ENCODE data around the gene SEMA4D.
A peak's percentile ranks its signal among the peaks of the same experiment; 100 is the strongest.
"Not testable (repeated sequence)": the region's sequence is repeated elsewhere in the genome, so short reads cannot be mapped to it uniquely, and the experiment has no call there.

SEMA4D gene

DNA sequence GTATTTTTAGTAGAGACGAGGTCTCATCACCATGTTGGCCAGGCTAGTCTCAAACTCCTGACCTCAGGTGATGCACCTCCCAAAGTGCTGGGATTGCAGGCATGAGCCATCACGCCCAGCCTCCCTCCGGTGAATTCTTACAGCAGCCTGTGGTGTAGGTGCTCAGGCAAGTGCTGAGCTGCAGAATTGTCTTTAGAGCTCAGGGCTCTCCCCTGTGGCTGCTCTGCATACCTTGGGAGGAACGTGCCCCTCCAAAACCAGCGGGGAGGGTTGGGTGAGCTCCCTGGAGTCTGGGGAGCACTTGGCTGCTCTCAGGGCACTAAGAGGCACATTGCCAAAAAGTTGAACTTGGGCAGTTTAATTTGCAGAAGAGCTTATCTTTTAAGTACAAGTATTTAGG, 150.3 kb downstream of the SEMA4D start:
- DNase-seq, result no peak

DNA sequence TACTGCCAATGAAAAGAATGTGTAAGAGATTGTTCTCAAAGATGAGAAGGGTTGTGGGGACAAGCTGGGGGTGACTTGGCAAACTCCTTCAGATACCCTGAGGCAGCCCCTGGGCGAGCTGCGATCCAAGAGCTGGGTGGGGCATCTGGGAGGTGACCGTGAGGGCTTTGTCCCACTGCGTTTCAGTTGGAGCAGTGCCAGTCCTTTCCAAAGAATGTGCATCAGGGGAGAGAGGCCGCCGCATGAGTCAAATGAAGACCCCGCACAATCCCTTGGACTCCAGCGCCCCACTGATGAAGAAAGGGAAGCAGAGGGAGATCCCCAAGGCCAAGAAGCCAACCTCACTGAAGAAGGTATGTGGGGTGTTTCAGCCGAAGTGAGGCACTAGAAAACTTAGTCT, 151.2 kb downstream of the SEMA4D start:
- DNase-seq, result no peak

DNA sequence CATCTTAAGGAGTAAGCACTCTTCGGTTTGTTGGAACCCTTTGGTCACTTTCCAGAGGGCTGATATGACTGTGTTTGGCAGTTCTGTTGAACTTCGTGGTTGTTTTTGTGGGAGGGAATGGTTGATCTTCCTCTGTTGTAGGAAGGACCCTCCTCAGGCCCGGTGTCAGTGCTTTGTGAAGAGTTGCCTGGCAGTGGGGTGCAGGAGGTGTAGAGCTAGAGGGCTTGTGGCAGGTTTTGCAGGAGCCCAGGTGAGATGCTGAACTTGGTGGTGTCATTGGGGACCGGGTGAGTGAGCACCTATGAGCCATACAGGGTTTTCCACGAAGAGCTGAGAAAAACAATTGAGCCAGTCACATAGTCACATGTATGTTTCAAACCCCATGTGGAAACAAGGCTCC, 152.4 kb downstream of the SEMA4D start:
- no peak for DNase-seq

DNA sequence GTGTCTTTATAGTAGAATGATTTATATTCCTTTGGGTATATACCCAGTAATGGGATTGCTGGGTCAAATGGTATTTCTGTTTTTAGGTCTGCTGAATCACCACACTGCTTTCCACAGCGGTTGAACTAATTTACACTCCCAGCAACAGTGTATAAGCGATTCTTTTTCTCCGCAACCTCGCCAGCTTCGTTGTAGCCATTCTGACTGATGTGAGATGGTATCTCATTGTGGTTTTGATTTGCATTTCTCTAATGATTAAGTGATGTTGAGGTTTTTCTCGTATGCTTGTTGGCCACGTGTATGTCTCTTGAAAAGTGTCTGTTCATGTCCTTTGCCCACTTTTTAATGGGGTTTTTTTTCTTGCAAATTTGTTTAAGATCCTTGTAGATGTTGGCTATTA, 154.1 kb downstream of the SEMA4D start:
- not testable (repeated sequence) for DNase-seq

DNA sequence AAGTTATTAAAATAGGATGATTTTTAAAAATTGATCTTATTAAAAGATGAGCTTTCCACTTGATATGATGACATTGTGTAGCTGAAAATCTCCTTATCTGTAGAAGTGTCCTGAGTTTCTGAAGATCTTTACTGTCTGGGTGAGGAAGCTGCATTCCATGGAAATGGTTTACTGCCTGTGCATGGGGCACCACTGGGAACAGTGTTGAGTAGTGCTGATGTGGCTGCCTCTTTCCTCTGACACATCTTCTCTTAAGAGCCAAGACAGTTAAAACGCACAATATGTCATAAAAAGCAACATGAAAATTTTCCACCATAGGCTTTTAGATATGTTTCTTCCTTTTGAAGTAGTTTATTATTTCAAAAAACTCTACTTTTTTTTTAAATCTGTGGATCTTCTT, 155.0 kb downstream of the SEMA4D start:
- DNase-seq, result no peak

DNA sequence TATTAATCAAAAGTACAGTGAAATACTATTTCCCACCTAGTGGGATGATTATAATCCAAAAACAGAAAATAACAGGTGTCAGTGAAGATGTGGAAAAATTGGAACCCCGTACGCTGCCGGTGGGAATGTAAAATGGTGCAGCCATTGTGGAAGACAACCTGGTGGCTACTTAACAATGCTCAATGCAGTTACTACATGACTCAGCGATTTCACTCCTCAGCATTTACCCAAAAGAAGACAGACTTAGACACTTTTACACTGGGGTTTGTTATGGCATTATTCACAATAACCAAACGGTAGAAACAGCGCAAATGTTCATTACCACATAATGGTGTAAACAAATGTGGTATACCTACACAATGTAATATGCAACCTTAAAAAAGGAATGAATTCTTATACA, 155.7 kb downstream of the SEMA4D start:
- no peak for DNase-seq

DNA sequence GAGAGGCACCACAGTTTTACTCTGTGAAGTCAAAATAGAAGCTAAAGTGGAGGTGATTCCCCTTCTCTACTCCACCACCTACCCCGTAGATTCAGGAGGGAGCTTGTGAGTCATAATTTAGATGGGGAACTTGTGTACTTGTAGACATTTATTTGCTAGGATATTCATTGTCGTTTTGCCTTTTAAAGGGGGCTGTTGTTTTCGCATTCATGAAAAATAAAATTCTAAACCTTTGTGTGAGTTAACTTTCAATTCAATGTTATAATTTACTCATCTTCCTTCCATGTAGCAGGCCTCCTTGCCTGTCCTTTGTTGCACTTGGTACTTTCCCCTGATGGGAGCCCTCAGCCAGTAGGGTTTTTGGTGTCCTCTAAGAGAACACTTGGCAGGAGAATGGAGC, 157.6 kb downstream of the SEMA4D start:
- DNase-seq, result no peak

DNA sequence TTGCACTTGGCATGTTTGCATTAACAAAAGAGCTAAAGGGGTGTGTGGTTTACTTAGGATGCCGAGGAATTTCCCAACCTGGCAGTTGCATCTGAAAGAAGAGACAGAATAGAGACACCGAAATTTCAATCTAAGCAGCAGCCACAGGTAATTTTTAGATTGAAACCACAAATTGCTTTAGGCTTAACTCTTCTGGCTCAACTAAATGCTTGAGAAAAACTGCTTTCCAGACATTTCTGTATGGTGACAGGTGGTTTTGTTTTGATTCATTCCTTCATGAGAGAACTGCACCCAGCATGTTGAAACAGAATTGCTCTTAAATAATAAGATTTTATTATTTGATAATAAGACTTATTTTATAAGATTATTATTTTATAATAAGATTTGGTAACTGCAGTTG, 158.1 kb downstream of the SEMA4D start:
- DNase-seq, result no peak

DNA sequence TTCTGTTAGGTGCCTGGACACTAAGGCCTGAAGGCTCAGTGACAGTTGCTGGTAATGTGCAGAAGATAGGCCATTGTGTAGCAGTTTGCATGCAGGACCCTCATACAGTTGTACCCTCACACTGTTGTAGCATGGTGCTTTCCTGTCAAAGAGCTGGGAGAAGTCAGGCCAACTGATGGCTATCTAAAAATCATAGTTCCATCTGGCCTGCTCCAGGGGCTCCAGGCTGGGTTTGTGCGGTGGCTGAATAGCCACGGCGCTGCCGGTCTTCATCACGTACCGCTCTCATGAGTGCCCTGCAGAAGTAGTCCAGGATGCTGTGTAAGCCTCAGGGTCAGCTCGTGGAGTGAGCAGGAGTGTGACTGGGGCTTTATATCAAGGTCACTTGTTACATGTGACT, 167.4 kb downstream of the SEMA4D start:
- DNase-seq, result no peak

DNA sequence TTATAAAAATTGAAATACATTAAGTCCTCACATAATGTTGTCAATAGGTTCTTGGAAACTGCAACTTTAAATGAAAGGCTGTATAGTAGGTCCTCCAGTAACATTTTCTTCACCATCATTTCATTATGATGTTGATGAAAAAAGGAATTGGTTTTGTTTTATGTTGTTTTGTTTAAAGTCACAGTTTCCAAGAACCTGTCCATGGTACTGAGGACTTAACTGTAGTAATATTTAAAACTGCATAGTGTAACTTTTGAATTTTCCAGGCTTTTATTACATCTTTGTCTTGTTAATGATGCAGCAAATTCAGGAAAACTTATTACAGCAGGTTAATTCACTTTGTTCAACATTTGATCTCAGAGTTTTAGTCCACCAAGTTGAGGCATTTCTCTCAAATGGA, 168.0 kb downstream of the SEMA4D start:
- DNase-seq, result no peak

DNA sequence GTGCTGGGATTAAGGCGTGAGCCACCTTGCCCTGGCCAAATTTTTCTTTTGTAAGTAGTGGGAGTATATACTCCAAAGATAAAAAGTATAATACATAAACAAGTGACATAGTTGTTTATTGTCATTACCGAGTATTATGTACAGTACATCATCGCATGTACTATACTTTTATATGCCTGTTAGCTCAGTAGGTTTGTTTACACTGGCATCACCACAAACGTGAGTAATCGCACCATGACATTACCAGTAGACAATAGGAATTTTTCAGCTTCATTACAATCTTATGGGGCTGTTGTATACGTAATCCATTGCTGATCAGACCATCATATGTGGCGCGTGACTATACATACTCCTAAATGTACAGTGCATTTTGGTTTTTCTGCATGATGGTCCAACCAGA, 169.8 kb downstream of the SEMA4D start:
- DNase-seq, result no peak

DNA sequence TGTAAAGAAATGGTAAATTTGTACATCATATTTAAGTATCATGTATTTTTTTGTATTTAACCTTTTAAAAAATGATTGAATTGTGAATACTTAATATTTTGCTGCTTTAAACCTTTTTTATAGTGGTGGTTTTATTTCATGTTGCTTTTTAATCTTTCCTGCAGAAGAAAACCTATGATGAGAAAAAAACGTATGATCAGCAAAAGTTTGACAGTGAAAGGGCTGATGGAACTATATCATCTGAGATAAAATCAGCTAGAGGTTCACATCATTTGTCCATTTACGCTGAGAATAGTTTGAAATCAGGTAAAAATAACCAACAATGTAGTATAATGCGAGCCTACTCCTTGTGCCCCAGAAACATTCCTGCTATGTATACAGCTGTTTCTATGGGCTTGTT, 172.2 kb downstream of the SEMA4D start:
- no peak for DNase-seq

DNA sequence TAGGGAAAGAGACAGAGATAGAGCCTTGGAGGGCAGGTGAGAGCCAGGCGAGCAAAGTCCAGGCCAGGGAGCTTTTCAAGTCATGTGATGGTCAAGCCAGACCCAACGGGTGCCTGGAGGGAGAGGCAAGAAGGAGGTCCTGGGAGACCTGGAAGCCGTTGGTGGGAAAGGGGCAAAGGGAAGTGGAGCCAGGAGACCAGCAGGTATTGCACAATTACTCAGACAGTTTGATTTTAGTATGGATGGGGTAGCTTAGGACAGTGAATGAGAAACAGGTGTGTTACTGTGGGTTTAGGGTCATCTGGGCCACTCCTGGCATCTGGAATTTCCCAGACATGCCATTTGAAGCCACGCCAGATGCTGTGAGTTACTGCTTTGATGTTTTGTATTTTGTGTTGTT, 174.5 kb downstream of the SEMA4D start:
- no peak for DNase-seq

DNA sequence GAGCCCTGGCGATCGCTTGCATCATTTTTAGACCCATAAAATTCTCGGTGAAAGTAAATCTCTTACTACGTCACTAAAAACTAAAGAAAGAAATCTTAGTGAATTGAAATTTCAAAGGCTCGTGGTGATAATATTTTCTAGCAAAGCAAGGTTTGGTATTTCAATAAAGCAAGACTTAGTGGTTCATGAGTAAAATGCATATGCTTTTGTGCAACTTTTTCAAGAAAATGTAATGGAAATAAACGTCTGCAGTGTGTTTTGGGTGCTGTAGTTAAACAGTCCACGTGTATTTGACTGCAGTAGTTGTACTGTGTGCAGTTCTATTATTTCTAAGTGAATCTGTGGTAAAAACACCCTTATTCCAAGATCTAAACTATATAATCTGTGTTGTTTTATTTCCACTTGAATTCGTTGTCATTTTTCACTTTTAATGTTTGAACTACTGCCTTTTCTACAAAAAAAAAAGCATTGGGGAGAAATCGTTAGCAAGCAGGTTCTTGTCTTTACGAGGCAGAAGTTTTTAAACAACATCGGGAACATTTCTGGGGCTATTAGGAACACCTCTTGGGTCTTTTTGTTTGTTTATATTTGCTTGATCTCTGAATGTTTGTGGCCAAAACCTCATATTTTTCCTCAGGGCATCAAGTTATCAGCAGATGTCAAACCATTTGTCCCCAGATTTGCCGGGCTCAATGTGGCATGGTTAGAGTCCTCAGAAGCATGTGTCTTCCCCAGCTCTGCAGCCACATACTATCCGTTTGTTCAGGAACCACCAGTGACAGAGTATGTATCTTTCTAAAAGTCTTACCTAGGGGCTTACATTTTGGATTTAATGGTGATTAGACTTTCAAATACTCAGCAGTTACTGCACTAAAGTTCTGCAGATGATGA, 178.7 kb downstream of the SEMA4D start:
- DNase-seq, result no peak

DNA sequence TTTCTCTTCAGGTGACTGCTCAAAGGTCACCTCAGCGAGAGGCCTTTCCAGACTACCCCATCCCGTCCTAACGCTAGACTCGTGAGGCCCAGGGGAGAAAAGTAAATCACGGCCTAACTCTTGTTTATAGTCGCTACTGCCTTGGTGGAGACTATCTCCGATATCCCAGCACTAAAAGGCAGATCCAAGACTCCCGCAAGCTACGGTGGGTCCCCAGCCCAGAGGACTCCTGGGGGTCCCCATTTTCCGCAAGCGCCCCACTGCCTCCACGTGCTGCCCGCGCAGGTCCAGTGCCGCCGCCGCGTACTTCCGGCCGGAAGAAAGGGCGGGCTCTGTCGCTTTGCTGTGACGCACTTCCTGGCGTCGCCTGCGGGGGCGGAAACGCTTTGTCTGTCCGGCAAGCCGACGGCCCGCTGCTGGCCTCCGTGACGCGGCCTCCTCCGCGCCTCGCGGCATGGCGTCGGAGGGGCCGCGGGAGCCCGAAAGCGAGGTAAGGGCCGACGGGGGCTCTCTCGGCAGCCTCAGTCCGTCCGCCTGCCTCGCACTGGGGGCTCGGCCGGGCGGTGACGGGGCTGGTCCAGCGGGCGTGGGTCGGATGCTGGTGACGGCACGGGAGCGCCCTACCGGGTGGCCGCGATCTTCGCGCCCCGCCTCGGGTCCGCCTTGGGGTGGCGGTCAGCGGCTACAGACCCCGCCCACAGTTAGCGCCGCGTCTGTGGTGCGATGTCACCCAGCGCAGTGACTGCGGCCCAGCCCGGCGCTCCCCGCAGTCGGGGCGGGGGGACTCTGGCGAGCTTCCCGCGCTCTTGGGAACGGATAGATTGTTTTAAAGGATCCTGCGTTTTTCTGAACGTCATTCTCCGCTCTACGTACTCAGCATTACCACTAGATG, 179.5 kb downstream of the SEMA4D start, which contains the start of gene SECISBP2:
Gene SECISBP2 (plus strand): TSS at position 378 of the 892 bp plus-strand sequence. CDS start 77 bp downstream, at position 455.
- peak; percentile 92 to 94 for DNase-seq

DNA sequence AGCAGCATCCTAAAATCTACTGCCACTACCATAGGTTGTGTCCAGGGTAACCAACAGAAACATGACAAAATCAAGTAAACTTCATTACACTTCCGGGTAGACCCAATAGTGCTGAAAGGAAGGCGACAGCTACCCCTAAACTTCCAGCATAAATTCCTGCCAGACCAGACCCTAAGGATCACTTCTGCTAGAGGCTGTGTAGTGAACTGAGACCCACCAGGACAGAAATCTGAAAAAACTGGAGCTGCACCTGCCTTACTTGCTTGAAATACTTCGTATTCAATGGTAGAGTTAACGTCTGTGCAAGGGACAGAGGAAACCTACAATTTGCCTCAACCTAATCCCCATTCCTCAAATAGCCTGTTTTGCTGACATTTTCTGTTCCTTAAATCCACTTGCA, 180.6 kb downstream of the SEMA4D start:
- no peak for DNase-seq

DNA sequence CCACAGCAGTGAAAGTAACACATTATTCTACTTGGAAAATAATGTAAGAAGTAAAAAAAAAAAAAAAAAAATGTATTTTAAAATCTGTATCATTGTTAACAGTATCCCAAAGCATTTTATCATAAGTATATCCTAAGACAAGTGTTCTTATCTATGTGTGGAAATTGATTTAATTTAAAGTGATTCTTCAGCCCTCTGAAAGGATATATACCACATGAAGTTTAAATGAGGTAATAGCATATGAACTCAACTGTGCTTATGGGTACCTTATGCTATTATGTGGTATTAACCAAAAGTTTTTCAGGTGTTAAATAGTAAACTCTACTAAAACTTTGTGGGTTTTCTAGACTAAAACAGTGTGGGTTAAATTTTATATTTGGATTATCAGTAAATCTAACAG, 182.4 kb downstream of the SEMA4D start:
- DNase-seq, result no peak

DNA sequence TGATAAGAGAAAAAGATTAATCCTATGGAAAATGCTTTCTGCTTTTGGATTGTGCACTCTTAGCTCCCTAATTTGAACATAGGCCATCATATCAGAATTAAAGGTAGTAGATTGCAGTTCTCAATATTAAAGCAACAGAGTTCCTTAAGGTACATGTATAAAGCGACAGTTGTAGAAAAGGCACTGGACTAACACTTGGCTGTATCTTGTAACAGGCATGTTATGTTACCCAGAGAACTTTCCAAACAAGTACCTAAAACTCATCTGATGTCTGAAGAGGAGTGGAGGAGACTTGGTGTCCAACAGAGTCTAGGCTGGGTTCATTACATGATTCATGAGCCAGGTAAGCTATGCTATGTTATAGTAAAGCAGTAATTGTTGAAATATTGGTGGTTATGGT, 183.0 kb downstream of the SEMA4D start:
- DNase-seq, result no peak

DNA sequence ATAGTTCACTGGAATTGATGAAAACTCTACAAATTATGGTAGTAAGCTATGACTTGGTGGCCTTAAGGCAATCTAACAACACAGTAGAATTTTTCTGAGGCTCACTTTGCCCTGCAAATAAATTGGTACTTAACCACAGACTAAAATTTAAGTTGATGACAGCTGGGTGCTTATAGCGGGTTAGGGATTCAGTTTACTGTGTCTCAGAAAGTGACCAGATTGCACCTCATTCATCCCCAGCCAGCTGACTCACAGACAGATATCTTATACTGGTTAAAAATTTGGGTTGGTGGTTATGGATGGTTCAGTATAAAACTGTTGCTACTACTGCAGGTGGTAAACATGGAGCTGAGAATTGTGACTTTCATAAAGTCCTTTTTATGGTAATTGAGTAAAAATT, 184.1 kb downstream of the SEMA4D start:
- DNase-seq, result no peak

DNA sequence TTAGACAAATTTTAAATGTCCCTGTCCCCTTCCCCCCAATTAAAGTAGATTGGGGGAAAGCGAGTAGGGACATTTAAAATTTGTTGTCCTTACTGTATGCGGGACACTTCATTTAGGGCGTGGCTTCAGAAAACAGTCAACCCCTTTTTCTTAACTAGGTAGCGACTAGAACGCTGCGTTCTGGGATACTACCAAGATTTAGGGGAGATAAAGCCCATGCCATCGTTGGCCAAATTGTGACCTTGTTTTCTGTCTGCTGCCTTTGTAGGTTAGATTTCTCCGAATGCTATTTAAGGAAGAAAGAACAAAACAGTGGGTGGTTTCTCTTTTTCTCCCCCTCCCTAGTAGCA, 185.7 kb downstream of the SEMA4D start:
- no peak for DNase-seq

DNA sequence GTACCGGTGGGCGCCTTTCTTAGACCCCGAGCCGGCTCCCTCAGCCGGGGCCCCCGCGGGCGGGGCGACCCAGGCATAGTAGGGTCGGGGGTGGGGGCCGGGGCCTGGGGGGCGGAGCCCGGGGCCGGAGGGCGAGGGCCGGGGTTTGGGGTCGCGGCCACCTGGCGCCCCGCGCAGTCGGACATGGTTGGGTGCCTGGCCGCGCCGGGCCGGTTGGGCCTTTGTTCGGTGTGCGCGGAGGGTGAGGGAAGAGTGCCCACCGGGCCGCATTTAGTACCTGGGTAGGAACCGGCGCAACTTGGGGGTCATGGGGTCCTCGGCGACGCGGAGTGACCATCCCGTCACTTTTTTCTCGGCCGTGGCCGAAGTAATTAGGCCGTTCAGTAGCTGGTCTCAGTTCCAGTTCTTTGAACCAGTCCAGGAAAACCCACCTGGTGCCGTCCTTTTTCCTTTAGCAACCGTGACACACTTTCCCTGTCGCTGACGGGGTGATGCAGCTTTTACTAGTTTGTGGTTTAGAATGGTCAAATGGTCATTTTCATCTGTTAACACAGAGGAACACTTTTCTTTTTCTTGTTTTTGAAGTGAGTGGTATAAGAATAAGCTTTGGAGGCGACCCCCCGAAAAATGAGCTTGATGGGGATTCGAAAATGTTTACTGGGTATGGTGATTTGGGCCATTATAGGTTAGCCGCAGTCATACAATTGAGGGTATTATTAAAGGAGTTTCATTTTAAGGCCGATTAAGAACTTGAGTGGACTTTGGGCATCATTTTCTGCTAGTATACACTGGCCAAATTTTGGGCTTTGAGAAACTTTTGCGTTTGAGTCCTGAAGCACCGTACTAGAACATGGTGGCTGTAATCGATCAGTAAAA, 186.3 kb downstream of the SEMA4D start:
- no peak for DNase-seq

Data from activated CD4-positive, alpha-beta T cell treated with anti-CD3 and anti-CD28 coated beads for 4 hours (primary cell).